HL-60 (cell line): Measurements from ENCODE around the gene ADIG.

Experiments
- GABPA ChIP-seq: IDR thresholded peaks from 2 replicates; pipeline ENCODE4 v1.6.1; 2012; ENCODE audit warnings: low read depth
- POLR2AphosphoS5 ChIP-seq: IDR thresholded peaks from 2 replicates; pipeline ENCODE4 v1.6.1; 2012; ENCODE audit warnings: low read depth
- SPI1 ChIP-seq: IDR thresholded peaks from 2 replicates; pipeline ENCODE4 v1.6.1; 2012; ENCODE audit warnings: low read depth, mild to moderate bottlenecking, borderline replicate concordance
- TF ChIP-seq, protein P1 (sequence below): IDR thresholded peaks from one replicate; pipeline ENCODE4 v1.5.1; 2011; ENCODE audit warnings: low read length, control low read depth, inconsistent platforms; ENCODE audit not compliant: insufficient read depth
- TF ChIP-seq, protein P2 (sequence below): IDR thresholded peaks from 2 replicates; pipeline ENCODE4 v1.6.1; 2012; ENCODE audit warnings: low read depth; ENCODE audit not compliant: insufficient replicate concordance

DNA sequence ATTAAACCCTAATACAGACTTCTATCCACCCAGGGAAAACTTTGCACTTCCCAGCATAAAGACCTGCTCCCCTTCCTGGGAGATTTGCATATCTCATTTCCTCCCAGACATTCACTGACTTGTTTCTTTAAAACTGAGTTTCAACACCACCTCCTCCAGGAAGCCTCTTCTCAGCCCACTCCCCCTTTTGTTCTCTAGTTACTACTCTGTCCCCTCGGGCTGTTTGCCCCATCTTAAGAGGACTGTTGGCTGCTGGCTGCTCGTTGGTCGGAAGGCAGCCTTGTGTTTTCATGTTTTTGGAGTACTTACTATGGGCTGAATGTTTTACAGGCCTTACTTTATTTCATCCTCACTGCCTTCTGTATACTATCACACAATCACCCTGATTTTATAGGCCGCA lies 27.2 kb downstream of the ADIG start:
- TF ChIP-seq, protein P1, sequence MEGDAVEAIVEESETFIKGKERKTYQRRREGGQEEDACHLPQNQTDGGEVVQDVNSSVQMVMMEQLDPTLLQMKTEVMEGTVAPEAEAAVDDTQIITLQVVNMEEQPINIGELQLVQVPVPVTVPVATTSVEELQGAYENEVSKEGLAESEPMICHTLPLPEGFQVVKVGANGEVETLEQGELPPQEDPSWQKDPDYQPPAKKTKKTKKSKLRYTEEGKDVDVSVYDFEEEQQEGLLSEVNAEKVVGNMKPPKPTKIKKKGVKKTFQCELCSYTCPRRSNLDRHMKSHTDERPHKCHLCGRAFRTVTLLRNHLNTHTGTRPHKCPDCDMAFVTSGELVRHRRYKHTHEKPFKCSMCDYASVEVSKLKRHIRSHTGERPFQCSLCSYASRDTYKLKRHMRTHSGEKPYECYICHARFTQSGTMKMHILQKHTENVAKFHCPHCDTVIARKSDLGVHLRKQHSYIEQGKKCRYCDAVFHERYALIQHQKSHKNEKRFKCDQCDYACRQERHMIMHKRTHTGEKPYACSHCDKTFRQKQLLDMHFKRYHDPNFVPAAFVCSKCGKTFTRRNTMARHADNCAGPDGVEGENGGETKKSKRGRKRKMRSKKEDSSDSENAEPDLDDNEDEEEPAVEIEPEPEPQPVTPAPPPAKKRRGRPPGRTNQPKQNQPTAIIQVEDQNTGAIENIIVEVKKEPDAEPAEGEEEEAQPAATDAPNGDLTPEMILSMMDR, result no peak
- TF ChIP-seq POLR2AphosphoS5 (no peak), GABPA (no peak), SPI1 (no peak)
- TF ChIP-seq, protein P2, sequence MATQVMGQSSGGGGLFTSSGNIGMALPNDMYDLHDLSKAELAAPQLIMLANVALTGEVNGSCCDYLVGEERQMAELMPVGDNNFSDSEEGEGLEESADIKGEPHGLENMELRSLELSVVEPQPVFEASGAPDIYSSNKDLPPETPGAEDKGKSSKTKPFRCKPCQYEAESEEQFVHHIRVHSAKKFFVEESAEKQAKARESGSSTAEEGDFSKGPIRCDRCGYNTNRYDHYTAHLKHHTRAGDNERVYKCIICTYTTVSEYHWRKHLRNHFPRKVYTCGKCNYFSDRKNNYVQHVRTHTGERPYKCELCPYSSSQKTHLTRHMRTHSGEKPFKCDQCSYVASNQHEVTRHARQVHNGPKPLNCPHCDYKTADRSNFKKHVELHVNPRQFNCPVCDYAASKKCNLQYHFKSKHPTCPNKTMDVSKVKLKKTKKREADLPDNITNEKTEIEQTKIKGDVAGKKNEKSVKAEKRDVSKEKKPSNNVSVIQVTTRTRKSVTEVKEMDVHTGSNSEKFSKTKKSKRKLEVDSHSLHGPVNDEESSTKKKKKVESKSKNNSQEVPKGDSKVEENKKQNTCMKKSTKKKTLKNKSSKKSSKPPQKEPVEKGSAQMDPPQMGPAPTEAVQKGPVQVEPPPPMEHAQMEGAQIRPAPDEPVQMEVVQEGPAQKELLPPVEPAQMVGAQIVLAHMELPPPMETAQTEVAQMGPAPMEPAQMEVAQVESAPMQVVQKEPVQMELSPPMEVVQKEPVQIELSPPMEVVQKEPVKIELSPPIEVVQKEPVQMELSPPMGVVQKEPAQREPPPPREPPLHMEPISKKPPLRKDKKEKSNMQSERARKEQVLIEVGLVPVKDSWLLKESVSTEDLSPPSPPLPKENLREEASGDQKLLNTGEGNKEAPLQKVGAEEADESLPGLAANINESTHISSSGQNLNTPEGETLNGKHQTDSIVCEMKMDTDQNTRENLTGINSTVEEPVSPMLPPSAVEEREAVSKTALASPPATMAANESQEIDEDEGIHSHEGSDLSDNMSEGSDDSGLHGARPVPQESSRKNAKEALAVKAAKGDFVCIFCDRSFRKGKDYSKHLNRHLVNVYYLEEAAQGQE, result no peak
